GM12878 (cell line): ENCODE measurements around the gene ZBTB5. TPM values are rescaled to one million over a fixed set of nuclear protein-coding genes. Genes with fewer than 3 reads are reported as not detected.

Experiments used
- polyA plus RNA-seq, 11 experiments: library from polyadenylated mRNA; depleted of rRNA in 4 of 11; unstranded in 6 of 11; stranded (reverse) in 5 of 11; fragments of >200 nt; fragmentation: Nextera tagmentation in 4 of 11; fragmentation: Illumina TruSeq in 1 of 11; extraction: Ambion mirVana in 4 of 11; extraction: Trizol in 1 of 11; gene quantifications; 1 replicate in 1 of 11; 2 replicates in 10 of 11; pipeline versions ENCODE4 v1.2.1 to v1.2.3, GENCODE V29; 2011 to 2016; ENCODE audit warnings: inconsistent platforms in 2 of 11, missing spikeins in 2 of 11, low read depth in 1 of 11
- total RNA-seq, 4 experiments: library from RNA; depleted of rRNA in 3 of 4; stranded (reverse); fragments of >200 nt in 3 of 4; fragmentation: Illumina TruSeq in 1 of 4; extraction: Trizol in 1 of 4; gene quantifications; 2 replicates each; pipeline versions ENCODE4 v1.2.1 to v1.2.3, GENCODE V29; 2013 to 2021

The ZBTB5 gene
- total and polyA plus RNA-seq, 10 of the 15 experiments (the other 5 are each of a cell fraction or from before 2014, with no cell fraction given): 1.4 to 32.5 (median 12.1) TPM

Other genes with a start within 250 kb of the ZBTB5 start
- gene GRHPR, start 42.8 kb downstream of the ZBTB5 start, total RNA-seq (2014; rRNA removed): 179 and 190 TPM in 2 replicates
- 104 and 111 TPM in 2 replicates for gene GRHPR, start 42.8 kb downstream of the ZBTB5 start, total RNA-seq (2014; rRNA removed; fragmentation: Illumina TruSeq; extraction: Trizol)
- gene GRHPR, start 42.8 kb downstream of the ZBTB5 start, total RNA-seq (2021): 120 and 127 TPM in 2 replicates
- gene GRHPR, start 42.8 kb downstream of the ZBTB5 start, polyA plus RNA-seq (2011; rRNA removed): 68.5 and 132 TPM in 2 replicates
- 65.4 and 96.1 TPM in 2 replicates for gene GRHPR, start 42.8 kb downstream of the ZBTB5 start, polyA plus RNA-seq (2014; fragmentation: Illumina TruSeq; extraction: Trizol)
- 10 to 100 TPM; 52.4 to 78.6 TPM for gene GRHPR, start 42.8 kb downstream of the ZBTB5 start, polyA plus RNA-seq (2014; fragmentation: Nextera tagmentation; extraction: Ambion mirVana)
- 194 and 209 TPM in 2 replicates for gene GRHPR, start 42.8 kb downstream of the ZBTB5 start, polyA plus RNA-seq (2014; rRNA removed)
- gene GRHPR, start 42.8 kb downstream of the ZBTB5 start, polyA plus RNA-seq (2016; fragmentation: Nextera tagmentation; extraction: Ambion mirVana): 100 to 1,000 TPM; 153 to 154 TPM
- gene POLR1E, start 20.5 kb upstream of the ZBTB5 start, total RNA-seq (2014; rRNA removed): 52.1 and 57.9 TPM in 2 replicates
- gene POLR1E, start 20.5 kb upstream of the ZBTB5 start, total RNA-seq (2014; rRNA removed; fragmentation: Illumina TruSeq; extraction: Trizol): 66.7 and 71.3 TPM in 2 replicates
- 47.7 and 48.7 TPM in 2 replicates for gene POLR1E, start 20.5 kb upstream of the ZBTB5 start, total RNA-seq (2021)
- gene POLR1E, start 20.5 kb upstream of the ZBTB5 start, polyA plus RNA-seq (2011; rRNA removed): 59.7 and 61.1 TPM in 2 replicates
- 65.0 and 66.6 TPM in 2 replicates for gene POLR1E, start 20.5 kb upstream of the ZBTB5 start, polyA plus RNA-seq (2014; fragmentation: Illumina TruSeq; extraction: Trizol)
- 10 to 100 TPM; 13.7 to 27.6 TPM for gene POLR1E, start 20.5 kb upstream of the ZBTB5 start, polyA plus RNA-seq (2014; fragmentation: Nextera tagmentation; extraction: Ambion mirVana)
- gene POLR1E, start 20.5 kb upstream of the ZBTB5 start, polyA plus RNA-seq (2014; rRNA removed): 55.7 and 57.2 TPM in 2 replicates
- gene POLR1E, start 20.5 kb upstream of the ZBTB5 start, polyA plus RNA-seq (2016; fragmentation: Nextera tagmentation; extraction: Ambion mirVana): 10 to 100 TPM; 31.4 to 33.3 TPM
- gene FBXO10, start 110.9 kb upstream of the ZBTB5 start, total RNA-seq (2014; rRNA removed): 14.0 and 15.2 TPM in 2 replicates
- gene FBXO10, start 110.9 kb upstream of the ZBTB5 start, total RNA-seq (2014; rRNA removed; fragmentation: Illumina TruSeq; extraction: Trizol): 8.2 and 10.2 TPM in 2 replicates
- 14.3 and 15.7 TPM in 2 replicates for gene FBXO10, start 110.9 kb upstream of the ZBTB5 start, total RNA-seq (2021)
- gene FBXO10, start 110.9 kb upstream of the ZBTB5 start, polyA plus RNA-seq (2011; rRNA removed): 2.2 and 2.4 TPM in 2 replicates
- gene FBXO10, start 110.9 kb upstream of the ZBTB5 start, polyA plus RNA-seq (2014; fragmentation: Illumina TruSeq; extraction: Trizol): 9.0 and 13.1 TPM in 2 replicates
- 1 to 10 TPM; 1.6 to 1.9 TPM for gene FBXO10, start 110.9 kb upstream of the ZBTB5 start, polyA plus RNA-seq (2014; fragmentation: Nextera tagmentation; extraction: Ambion mirVana)
- gene FBXO10, start 110.9 kb upstream of the ZBTB5 start, polyA plus RNA-seq (2014; rRNA removed): 17.2 and 18.8 TPM in 2 replicates
- 1 to 10 TPM; 8.7 to 9.0 TPM for gene FBXO10, start 110.9 kb upstream of the ZBTB5 start, polyA plus RNA-seq (2016; fragmentation: Nextera tagmentation; extraction: Ambion mirVana)
- gene TOMM5, start 127.1 kb upstream of the ZBTB5 start, total RNA-seq (2014; rRNA removed): 292 and 302 TPM in 2 replicates
- 262 and 276 TPM in 2 replicates for gene TOMM5, start 127.1 kb upstream of the ZBTB5 start, total RNA-seq (2014; rRNA removed; fragmentation: Illumina TruSeq; extraction: Trizol)
- gene TOMM5, start 127.1 kb upstream of the ZBTB5 start, total RNA-seq (2021): 152 and 165 TPM in 2 replicates
- gene TOMM5, start 127.1 kb upstream of the ZBTB5 start, polyA plus RNA-seq (2011; rRNA removed): 290 and 355 TPM in 2 replicates
- gene TOMM5, start 127.1 kb upstream of the ZBTB5 start, polyA plus RNA-seq (2014; fragmentation: Illumina TruSeq; extraction: Trizol): 194 and 264 TPM in 2 replicates
- gene TOMM5, start 127.1 kb upstream of the ZBTB5 start, polyA plus RNA-seq (2014; fragmentation: Nextera tagmentation; extraction: Ambion mirVana): 1,000 to 10,000 TPM; 1,100 to 1,143 TPM
- gene TOMM5, start 127.1 kb upstream of the ZBTB5 start, polyA plus RNA-seq (2014; rRNA removed): 409 and 421 TPM in 2 replicates
- 100 to 1,000 TPM; 521 to 544 TPM for gene TOMM5, start 127.1 kb upstream of the ZBTB5 start, polyA plus RNA-seq (2016; fragmentation: Nextera tagmentation; extraction: Ambion mirVana)
- gene FRMPD1, start 185.5 kb upstream of the ZBTB5 start, total RNA-seq (2014; rRNA removed): 0.05 TPM in 1 of 2 replicates, not detected in the other
- 0.04 TPM in 1 of 2 replicates, not detected in the other for gene FRMPD1, start 185.5 kb upstream of the ZBTB5 start, total RNA-seq (2014; rRNA removed; fragmentation: Illumina TruSeq; extraction: Trizol)
- gene FRMPD1, start 185.5 kb upstream of the ZBTB5 start, total RNA-seq (2021): not detected in 2 replicates
- 0.01 and 0.05 TPM in 2 replicates for gene FRMPD1, start 185.5 kb upstream of the ZBTB5 start, polyA plus RNA-seq (2011; rRNA removed)
- 0.01 TPM in 1 of 2 replicates, not detected in the other for gene FRMPD1, start 185.5 kb upstream of the ZBTB5 start, polyA plus RNA-seq (2014; fragmentation: Illumina TruSeq; extraction: Trizol)
- gene FRMPD1, start 185.5 kb upstream of the ZBTB5 start, polyA plus RNA-seq (2014; fragmentation: Nextera tagmentation; extraction: Ambion mirVana): not detected
- 0.01 TPM in 1 of 2 replicates, not detected in the other for gene FRMPD1, start 185.5 kb upstream of the ZBTB5 start, polyA plus RNA-seq (2014; rRNA removed)
- gene FRMPD1, start 185.5 kb upstream of the ZBTB5 start, polyA plus RNA-seq (2016; fragmentation: Nextera tagmentation; extraction: Ambion mirVana): under 1 TPM in 1 of 2 experiments, not detected in 1; 0.08 TPM